MM.1S (cell line): ENCODE data around the gene PPP1R13B.

Experiments
- DNase-seq: peaks from one replicate; pipeline ENCODE4 v3.0.0-alpha.2; 2015
- H2AFZ ChIP-seq: fragments of 300-600 bp; sonication (generic); 2 replicates; pipeline ENCODE4 v1.6.0; 2016; ENCODE audit warnings: antibody characterized with exemption, low read length
- H3F3A ChIP-seq: fragments of 300-600 bp; sonication (generic); 2 replicates; pipeline ENCODE4 v1.6.1; 2016; ENCODE audit warnings: mild to moderate bottlenecking, antibody characterized with exemption, low read length, moderate library complexity, mixed read lengths; ENCODE audit not compliant: insufficient read depth
- H3K27ac ChIP-seq: fragments of 300-600 bp; sonication (generic); 2 replicates; pipeline ENCODE4 v1.5.1; 2016; ENCODE audit warnings: mild to moderate bottlenecking, low read length
- H3K27me3 ChIP-seq: fragments of 300-600 bp; sonication (generic); replicated peaks from 2 replicates; pipeline ENCODE4 v1.6.0; 2016; ENCODE audit warnings: low read length; ENCODE audit not compliant: insufficient read depth
- H3K36me3 ChIP-seq: fragments of 300-600 bp; sonication (generic); replicated peaks from 2 replicates; pipeline ENCODE4 v1.6.1; 2016; ENCODE audit warnings: mild to moderate bottlenecking, low read length, mixed read lengths; ENCODE audit not compliant: insufficient read depth
- H3K4me1 ChIP-seq: fragments of 300-600 bp; sonication (generic); 2 replicates; pipeline ENCODE4 v1.6.1; 2016; ENCODE audit warnings: low read length, mixed read lengths
- H3K4me2 ChIP-seq: fragments of 300-600 bp; sonication (generic); 2 replicates; pipeline ENCODE4 v1.6.0; 2016; ENCODE audit warnings: low read depth, low read length
- H3K4me3 ChIP-seq: fragments of 300-600 bp; sonication (generic); 2 replicates; pipeline ENCODE4 v1.5.1; 2016; ENCODE audit warnings: low read length, mixed read lengths
- H3K79me2 ChIP-seq: fragments of 300-600 bp; sonication (generic); 2 replicates; pipeline ENCODE4 v1.6.1; 2016; ENCODE audit warnings: mixed run types, low read length, mixed read lengths
- H3K9ac ChIP-seq: fragments of 300-600 bp; sonication (generic); 2 replicates; pipeline ENCODE4 v1.6.1; 2016; ENCODE audit warnings: low read length, mixed read lengths
- H3K9me2 ChIP-seq: fragments of 300-600 bp; sonication (generic); replicated peaks from 2 replicates; pipeline ENCODE4 v1.6.1; 2016; ENCODE audit warnings: mild to moderate bottlenecking, low read length, mixed read lengths; ENCODE audit not compliant: insufficient read depth
- H3K9me3 ChIP-seq: fragments of 300-600 bp; sonication (generic); replicated peaks from 2 replicates; pipeline ENCODE4 v1.6.1; 2016; ENCODE audit warnings: mild to moderate bottlenecking, low read length, mixed read lengths; ENCODE audit not compliant: insufficient read depth
- H4K20me1 ChIP-seq: fragments of 300-600 bp; sonication (generic); 2 replicates; pipeline ENCODE4 v1.6.1; 2016; ENCODE audit warnings: mild to moderate bottlenecking, low read length, moderate library complexity, mixed read lengths; ENCODE audit not compliant: insufficient read depth
- EZH2 ChIP-seq: fragments of 300-600 bp; sonication (generic); optimal IDR thresholded peaks from 2 replicates; pipeline ENCODE3; 2017; ENCODE audit warnings: low read depth, mild to moderate bottlenecking, antibody characterized with exemption, low read length, mixed read lengths
- EZH2phosphoT487 ChIP-seq: fragments of 300-600 bp; sonication (generic); IDR thresholded peaks from 2 replicates; pipeline ENCODE4 v1.6.1; 2018; ENCODE audit warnings: antibody characterized with exemption, low read length
- TF ChIP-seq, protein P1 (sequence below): fragments of 300-600 bp; sonication (generic); IDR thresholded peaks from 2 replicates; pipeline ENCODE4 v1.5.1; 2016; ENCODE audit warnings: antibody characterized with exemption, low read length, mixed read lengths

PPP1R13B gene

DNA sequence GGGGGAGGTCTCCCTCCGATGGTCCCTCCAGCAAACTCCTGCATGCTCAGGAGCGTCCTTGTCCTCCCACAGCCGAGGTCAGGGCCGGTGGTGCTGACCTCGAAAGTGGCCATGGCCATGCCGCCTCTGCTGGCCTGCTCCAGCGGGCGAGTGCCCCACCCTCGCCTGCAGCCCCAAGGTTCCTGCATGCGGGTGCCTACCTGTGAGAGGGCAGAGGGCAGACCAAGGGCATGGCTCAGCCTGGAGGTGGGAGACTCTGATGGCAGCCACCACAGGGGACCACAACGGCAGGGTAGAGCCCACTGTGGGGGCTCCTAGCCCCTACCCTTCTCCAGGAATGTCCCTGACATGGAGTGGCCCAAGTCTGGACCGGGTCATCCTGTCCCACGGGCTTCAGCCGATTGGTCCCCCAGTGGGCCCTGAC, 38.1 kb upstream of the PPP1R13B start:
- Histone ChIP-seq H3K4me3 (no peak overlapping the region), H3K4me2 (no peak overlapping the region), H3K9me3 (no peaks in the 10 kb centered on the region), H3K4me1 (no peaks in the 10 kb centered on the region), H3F3A (no peaks in the 10 kb centered on the region), H3K27me3 (peaks cover 4% of the 10 kb centered on the region; the same call in 1 of the 2 replicates), H3K27ac (no peak overlapping the region), H3K79me2 (no peaks in the 10 kb centered on the region), H2AFZ (no peak overlapping the region), H3K9me2 (no peaks in the 10 kb centered on the region), H3K36me3 (no peaks in the 10 kb centered on the region), H4K20me1 (no peaks in the 10 kb centered on the region), H3K9ac (no peak overlapping the region)
- TF ChIP-seq, protein P1, sequence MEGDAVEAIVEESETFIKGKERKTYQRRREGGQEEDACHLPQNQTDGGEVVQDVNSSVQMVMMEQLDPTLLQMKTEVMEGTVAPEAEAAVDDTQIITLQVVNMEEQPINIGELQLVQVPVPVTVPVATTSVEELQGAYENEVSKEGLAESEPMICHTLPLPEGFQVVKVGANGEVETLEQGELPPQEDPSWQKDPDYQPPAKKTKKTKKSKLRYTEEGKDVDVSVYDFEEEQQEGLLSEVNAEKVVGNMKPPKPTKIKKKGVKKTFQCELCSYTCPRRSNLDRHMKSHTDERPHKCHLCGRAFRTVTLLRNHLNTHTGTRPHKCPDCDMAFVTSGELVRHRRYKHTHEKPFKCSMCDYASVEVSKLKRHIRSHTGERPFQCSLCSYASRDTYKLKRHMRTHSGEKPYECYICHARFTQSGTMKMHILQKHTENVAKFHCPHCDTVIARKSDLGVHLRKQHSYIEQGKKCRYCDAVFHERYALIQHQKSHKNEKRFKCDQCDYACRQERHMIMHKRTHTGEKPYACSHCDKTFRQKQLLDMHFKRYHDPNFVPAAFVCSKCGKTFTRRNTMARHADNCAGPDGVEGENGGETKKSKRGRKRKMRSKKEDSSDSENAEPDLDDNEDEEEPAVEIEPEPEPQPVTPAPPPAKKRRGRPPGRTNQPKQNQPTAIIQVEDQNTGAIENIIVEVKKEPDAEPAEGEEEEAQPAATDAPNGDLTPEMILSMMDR: no peak
- TF ChIP-seq EZH2 (no peak), EZH2phosphoT487 (no peak)
- no peak for DNase-seq

DNA sequence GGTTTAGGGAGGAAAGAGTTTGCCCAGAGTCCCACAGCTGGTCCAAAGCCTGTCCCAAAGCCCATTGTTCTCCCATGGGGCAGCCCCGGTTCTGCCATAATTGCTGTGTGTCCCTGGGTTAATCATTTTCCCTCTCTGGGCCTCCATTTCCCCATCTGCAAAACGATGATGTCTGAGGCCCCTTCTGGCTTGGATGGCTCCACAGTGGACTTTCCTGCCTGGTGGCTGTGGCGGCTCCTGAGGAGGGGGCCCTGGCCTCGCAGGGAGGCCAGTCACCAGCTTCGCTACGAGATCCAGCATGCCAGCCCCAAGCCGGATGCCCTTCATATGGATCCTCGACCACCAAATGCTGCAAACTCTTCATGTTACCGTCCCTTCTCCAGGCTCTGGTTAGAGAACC, 37.5 kb upstream of the PPP1R13B start:
- H2AFZ ChIP-seq: no peak overlapping the region
- H3K79me2 ChIP-seq: no peaks in the 10 kb centered on the region
- no peaks in the 10 kb centered on the region for H3K9me2 ChIP-seq
- H3K4me1 ChIP-seq: no peaks in the 10 kb centered on the region
- TF ChIP-seq, protein P1: no peak
- TF ChIP-seq EZH2: no peak
- no peak for TF ChIP-seq EZH2phosphoT487
- DNase-seq: no peak
- H3K27ac ChIP-seq: no peak overlapping the region
- H3K36me3 ChIP-seq: no peaks in the 10 kb centered on the region
- no peaks in the 10 kb centered on the region for H3F3A ChIP-seq
- no peak overlapping the region for H3K9ac ChIP-seq
- no peaks in the 10 kb centered on the region for H3K9me3 ChIP-seq
- H4K20me1 ChIP-seq: no peaks in the 10 kb centered on the region
- no peak overlapping the region for H3K4me3 ChIP-seq
- H3K27me3 ChIP-seq: peaks cover 11% of the 10 kb centered on the region; the same call in 1 of the 2 replicates
- H3K4me2 ChIP-seq: no peak overlapping the region

DNA sequence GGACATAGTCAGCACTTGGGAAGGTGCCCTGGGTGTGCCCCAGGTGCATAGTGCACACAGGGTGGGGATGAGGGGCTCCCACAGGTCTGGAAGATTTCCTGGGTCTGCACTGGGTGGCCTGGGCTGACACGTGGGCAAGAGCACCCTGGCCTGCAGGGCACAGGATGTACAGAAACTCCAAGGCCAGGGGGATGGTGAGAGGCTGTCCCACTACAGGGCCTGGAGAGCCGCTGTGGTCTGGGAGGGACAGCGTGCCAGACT, 35.8 kb upstream of the PPP1R13B start:
- no peak overlapping the region for H3K4me2 ChIP-seq
- DNase-seq: no peak
- H3K27me3 ChIP-seq: peaks cover 13% of the 10 kb centered on the region; the same call in 1 of the 2 replicates
- no peaks in the 10 kb centered on the region for H3K79me2 ChIP-seq
- TF ChIP-seq EZH2phosphoT487: no peak
- TF ChIP-seq, protein P1: no peak
- no peak for TF ChIP-seq EZH2
- H3K4me3 ChIP-seq: no peak overlapping the region
- no peaks in the 10 kb centered on the region for H3K9me2 ChIP-seq
- H4K20me1 ChIP-seq: no peaks in the 10 kb centered on the region
- no peak overlapping the region for H3K9ac ChIP-seq
- no peaks in the 10 kb centered on the region for H3F3A ChIP-seq
- no peaks in the 10 kb centered on the region for H3K4me1 ChIP-seq
- H3K27ac ChIP-seq: no peak overlapping the region
- no peaks in the 10 kb centered on the region for H3K36me3 ChIP-seq
- no peak overlapping the region for H2AFZ ChIP-seq
- H3K9me3 ChIP-seq: no peaks in the 10 kb centered on the region
